GM04504 (cell line): ENCODE measurements around the gene AMFR.

Source experiments
- DNase-seq: peaks from one replicate; pipeline ENCODE4 v3.0.0-alpha.2; 2012; ENCODE audit warnings: low read depth

AMFR gene

DNA sequence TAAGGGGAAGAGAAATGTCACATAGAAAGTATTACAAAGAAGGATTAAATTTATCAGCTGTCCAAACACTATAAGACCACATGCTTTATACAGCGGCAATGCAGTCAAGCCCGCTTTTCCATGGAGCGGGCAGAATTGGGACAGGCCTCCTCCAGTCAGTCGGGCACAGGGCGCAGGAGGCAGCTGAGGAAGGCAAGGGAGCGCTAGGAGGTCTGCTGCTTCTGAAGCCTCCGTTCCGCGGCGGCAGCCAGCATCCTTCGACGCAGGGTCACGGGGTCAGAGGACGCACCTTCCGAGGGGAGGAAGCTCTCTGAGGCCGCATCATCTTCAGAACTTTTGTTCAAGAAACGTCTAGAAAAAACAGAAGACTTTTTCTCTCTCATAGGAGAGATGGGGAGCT lies 62.6 kb downstream of the AMFR start:
- no peak for DNase-seq

DNA sequence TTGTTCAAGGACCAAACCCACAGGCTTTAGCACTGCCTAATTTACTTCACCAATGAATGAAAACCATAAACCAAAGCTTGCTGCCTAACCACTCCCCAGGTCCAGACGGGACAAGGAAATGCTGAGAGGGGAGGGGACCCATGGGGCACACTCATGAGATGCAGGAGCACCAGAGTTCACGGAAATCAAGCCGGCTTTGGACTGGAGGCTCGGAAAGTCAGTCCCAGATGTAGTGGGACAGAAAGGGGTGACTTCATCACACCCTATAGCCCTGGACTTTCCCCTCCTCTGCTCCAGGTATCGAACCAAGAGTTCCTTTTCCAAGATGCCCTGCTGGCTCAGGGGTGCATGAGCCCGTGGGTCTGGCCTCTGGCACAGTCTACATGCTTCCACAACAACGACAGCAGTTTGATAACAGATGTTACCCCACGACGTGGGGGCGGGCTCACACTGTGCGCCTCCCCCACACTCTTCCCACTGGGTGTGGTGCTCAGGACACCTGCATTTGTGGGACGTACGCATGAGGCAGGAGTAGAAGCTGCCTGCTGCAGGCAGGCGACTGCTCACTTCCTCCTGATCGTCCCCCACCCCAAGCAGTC lies 63.2 kb downstream of the AMFR start:
- no peak for DNase-seq

DNA sequence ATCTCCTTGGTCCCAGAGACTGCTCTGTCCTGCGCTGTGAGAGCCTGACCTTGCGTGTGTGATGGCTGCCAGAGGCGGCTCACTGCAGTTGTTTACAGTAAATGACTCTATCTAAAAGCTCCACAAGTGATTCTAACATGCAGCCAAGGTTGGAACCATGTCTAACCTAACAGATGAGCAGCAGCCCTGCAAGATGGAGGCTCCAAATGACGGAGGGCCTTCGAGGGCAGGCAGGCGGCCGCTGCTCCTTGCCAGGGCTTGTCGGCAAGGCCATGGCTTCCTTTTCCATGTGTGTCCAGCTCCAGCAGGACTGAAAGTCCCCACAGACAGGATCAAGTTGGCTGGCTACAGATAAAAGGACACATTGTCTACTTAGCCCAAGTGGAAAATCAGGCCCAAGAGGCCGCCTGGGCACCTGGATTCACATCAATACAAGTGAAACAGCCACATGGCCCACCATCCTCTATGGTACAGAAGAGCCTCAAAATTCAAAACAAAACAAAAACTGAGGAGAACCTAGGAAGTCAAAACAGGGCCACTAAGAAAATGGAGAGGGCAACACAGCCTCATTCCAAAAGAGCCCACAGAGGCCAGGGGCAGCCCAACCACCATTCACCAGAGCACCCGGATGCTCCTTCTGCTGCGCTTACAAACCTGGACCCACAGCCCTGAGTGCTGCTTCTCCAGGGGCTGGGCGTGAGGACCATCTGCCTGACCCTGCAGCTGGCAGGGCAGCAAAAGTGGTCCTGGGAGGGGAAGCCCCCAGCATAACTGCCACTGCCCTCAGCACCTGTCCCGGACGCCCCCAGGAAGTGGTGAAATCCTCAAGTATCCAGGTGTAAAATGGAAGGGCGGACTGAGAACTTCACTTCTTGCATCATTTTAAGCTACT lies 65.0 kb downstream of the AMFR start:
- no peak for DNase-seq

GRCh38 chr16:56357765-56358322 lies 67.5 kb downstream of the AMFR start:
- no peak for DNase-seq

- DNase-seq = peak; percentile 8
Observed at GRCh38 chr16:56357241-56357764, 68.0 kb downstream of the AMFR start.

DNA sequence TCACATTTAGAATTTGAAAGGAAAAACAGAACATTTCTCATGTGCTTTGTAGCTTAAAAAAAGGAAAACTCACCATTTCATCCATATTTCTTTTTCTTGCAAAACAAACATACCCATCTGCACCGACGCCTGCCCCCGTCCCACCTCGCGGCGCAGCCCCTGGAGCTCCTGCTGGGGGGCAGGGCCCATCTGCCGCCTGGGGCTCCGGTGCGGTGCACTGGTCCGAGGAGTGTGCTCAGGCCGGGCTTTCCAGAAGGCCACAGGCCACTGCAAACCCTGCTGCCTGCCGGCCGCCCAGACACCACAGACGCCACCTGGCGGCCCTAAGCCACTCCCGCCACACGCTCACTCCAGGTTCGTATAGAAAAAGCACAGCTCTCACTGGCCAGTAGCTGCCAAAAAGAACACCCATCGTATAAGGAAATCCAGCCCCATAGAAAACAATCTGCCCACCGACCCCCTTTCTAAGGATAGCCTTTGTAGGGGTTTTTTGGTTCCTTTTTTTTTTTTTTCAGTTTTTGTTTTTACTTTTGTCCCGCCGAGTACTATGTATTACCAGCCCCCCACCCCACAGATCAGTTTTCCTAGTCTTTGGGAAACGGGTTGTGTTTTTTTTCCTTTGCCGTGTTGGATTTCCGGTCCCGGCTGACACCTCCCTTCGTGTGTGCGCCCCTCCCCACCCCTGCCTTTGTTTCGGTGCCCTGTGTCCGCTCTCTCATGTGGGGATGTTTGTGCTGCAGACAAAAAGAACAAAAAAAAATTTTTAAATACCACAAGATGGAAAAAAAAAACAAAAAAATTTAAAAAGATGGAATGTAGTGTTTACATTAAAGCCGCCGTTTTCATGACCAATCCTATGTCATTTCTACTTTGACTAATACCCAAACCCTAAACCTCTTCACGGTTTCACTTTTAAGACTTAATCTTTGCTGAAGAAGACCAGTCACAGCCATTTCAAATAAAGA lies 68.8 kb downstream of the AMFR start:
- peak; percentile 60 for DNase-seq

DNA sequence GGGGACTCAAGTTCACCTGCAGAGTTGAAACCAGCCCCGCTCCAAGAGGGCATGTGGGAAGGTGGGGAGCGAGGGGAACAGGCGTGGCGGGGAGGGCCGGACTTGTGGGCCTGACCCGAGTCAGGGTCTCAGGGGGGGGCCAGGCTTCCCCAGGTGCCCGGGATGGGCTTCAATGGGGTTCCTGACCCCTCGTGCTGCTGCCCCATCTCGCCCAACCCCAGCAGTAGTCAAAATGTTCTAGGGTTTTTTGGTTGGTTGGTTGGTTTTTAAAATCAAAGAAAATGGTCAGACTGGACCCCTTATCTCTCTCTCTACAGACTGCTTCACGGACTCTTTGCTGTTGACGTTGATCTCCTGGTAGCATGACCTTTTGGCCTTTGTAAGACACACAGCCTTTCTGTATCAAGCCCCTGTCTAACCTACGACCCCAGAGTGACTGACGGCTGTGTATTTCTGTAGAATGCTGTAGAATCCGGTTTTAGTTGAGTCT lies 69.5 kb downstream of the AMFR start:
- DNase-seq = no peak

- DNase-seq = no peak
Observed at GRCh38 chr16:56355221-56355620, 70.1 kb downstream of the AMFR start.

DNA sequence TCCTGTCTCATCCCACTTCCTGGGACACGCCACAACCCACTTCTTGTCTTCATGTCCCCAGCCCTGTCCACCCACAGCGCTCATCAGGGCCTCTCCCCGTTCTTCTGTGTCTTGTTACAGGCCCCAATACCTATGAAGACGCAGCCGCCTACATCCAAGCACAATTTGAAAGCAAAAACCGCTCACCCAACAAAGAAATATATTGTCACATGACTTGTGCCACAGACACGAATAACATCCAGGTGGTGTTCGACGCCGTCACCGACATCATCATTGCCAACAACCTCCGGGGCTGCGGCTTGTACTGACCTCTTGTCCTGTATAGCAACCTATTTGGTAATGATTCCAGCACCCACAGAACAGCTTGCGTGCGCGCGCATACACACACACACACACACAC lies 70.6 kb downstream of the AMFR start:
- no peak for DNase-seq

DNA sequence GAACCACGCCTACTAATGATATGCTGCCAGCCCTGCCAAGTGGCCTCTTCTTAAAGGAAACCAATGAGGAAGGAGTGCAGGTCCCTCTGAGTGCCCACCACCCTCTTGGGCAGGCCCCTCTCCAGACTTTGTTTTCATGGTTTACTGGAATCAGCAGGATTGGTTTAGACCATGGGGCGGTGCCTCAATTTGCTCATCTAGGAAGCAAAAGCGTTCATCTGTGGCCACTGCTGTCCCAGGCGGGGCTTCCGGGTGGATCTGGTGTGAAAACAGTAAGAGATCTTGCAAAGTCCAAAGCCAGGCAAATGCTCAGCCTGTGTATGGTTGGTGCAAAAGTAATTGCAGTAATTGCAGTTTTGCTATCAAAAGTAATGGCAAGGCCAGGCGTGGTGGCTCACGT lies 71.3 kb downstream of the AMFR start:
- DNase-seq = no peak

GRCh38 chr16:56353054-56353921 lies 72.1 kb downstream of the AMFR start:
- DNase-seq = no peak

- no peak for DNase-seq
Observed at GRCh38 chr16:56352351-56353053, 72.8 kb downstream of the AMFR start.

GRCh38 chr16:56351481-56351880 lies 73.9 kb downstream of the AMFR start:
- no peak for DNase-seq

GRCh38 chr16:56350491-56351405 lies 74.6 kb downstream of the AMFR start:
- no peak for DNase-seq

GRCh38 chr16:56349711-56350161 lies 75.6 kb downstream of the AMFR start:
- no peak for DNase-seq

- no peak for DNase-seq
Observed at GRCh38 chr16:56349086-56349415, 76.3 kb downstream of the AMFR start.

- no peak for DNase-seq
Observed at GRCh38 chr16:56348168-56349085, 76.9 kb downstream of the AMFR start.

DNA sequence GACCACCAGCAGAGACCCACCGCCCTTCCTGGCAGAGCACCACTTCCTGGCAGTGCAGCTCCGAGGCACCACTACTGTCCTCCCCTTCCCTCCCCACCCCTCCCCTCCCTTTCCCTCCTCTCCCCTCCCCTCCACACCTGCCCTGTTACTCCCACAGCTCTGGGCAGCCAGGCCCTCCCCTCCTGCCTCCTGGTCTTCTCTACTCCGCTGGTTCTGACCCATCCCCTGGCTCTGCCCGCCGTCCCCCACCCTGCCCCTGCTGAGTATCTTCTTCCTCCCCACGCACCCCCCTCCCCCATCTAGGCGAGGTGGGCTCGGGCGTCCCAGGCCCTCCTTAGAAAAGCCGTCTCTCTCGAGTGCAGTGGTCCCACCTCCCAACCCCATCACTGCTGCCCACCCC lies 77.7 kb downstream of the AMFR start:
- DNase-seq = no peak
